Endothelial cell of umbilical vein (primary cell): Measurements from ENCODE around the gene TMEM273.

Source experiments
- EZH2 ChIP-seq: IDR thresholded peaks from 2 replicates; pipeline ENCODE4 v1.6.1; 2012; ENCODE audit warnings: borderline replicate concordance, low read depth, mild to moderate bottlenecking, moderate library complexity, low read length, inconsistent platforms; ENCODE audit not compliant: severe bottlenecking
- FOS ChIP-seq: IDR thresholded peaks from 2 replicates; pipeline ENCODE4 v1.6.1; 2011; ENCODE audit warnings: mild to moderate bottlenecking, low read length, moderate library complexity, borderline replicate concordance; ENCODE audit not compliant: insufficient read depth
- JUN ChIP-seq: IDR thresholded peaks from 2 replicates; pipeline ENCODE4 v1.6.1; 2011; ENCODE audit warnings: borderline replicate concordance, low read depth; ENCODE audit not compliant: insufficient read length, insufficient read depth
- MAX ChIP-seq: IDR thresholded peaks from 2 replicates; pipeline ENCODE4 v1.6.1; 2011; ENCODE audit not compliant: insufficient read depth, insufficient read length
- MYC ChIP-seq: IDR thresholded peaks from one replicate; pipeline ENCODE4 v1.6.1; 2011; ENCODE audit warnings: mild to moderate bottlenecking, low read depth, low read length
- POLR2A ChIP-seq: IDR thresholded peaks from 2 replicates; pipeline ENCODE4 v1.6.1; 2012; ENCODE audit warnings: low read depth, mild to moderate bottlenecking, control low read depth, low read length
- POLR2AphosphoS5 ChIP-seq: IDR thresholded peaks from 2 replicates; pipeline ENCODE4 v1.6.1; 2012; ENCODE audit warnings: low read depth, mild to moderate bottlenecking, control low read depth, low read length, moderate library complexity; ENCODE audit not compliant: insufficient read depth
- TF ChIP-seq, protein P1 (sequence below), 2 donors: IDR thresholded peaks; 1 replicate in 1 of 2; 2 replicates in 1 of 2; pipeline ENCODE4 v1.5.1; 2011; ENCODE audit warnings: low read length in 2 of 2, mild to moderate bottlenecking in 2 of 2, moderate library complexity in 2 of 2, control low read depth in 1 of 2, inconsistent platforms in 1 of 2, low read depth in 1 of 2; ENCODE audit not compliant: insufficient read depth in 1 of 2; ENCODE audit errors: extremely low read depth in 1 of 2

GRCh38 chr10:49140304-49141177 lies 47.6 kb downstream of the TMEM273 start:
- TF ChIP-seq, protein P1, sequence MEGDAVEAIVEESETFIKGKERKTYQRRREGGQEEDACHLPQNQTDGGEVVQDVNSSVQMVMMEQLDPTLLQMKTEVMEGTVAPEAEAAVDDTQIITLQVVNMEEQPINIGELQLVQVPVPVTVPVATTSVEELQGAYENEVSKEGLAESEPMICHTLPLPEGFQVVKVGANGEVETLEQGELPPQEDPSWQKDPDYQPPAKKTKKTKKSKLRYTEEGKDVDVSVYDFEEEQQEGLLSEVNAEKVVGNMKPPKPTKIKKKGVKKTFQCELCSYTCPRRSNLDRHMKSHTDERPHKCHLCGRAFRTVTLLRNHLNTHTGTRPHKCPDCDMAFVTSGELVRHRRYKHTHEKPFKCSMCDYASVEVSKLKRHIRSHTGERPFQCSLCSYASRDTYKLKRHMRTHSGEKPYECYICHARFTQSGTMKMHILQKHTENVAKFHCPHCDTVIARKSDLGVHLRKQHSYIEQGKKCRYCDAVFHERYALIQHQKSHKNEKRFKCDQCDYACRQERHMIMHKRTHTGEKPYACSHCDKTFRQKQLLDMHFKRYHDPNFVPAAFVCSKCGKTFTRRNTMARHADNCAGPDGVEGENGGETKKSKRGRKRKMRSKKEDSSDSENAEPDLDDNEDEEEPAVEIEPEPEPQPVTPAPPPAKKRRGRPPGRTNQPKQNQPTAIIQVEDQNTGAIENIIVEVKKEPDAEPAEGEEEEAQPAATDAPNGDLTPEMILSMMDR (IDR thresholded peaks at IDR 0.05; ENCODE audit: extremely low read depth in 1 of 2, insufficient read depth in 1 of 2, low read depth in 1 of 2, low read length in 2 of 2) = no peak
- no peak for TF ChIP-seq POLR2A
- no peak for TF ChIP-seq MAX
- no peak for TF ChIP-seq EZH2
- TF ChIP-seq POLR2AphosphoS5 = no peak
- TF ChIP-seq MYC = no peak
- TF ChIP-seq JUN = no peak
- no peak for TF ChIP-seq FOS
